GM15510 (cell line): Measurements from ENCODE around the gene MB.

Source experiments
- POLR2A ChIP-seq: IDR thresholded peaks from 3 replicates; pipeline ENCODE4 v1.6.1; 2011; ENCODE audit warnings: borderline replicate concordance; ENCODE audit not compliant: insufficient read length; ENCODE audit errors: extremely low read depth

The MB gene

GRCh38 chr22:35625763-35626432 is 8.8 kb upstream of the MB start:
- TF ChIP-seq POLR2A = no peak

GRCh38 chr22:35624547-35624946 is 7.4 kb upstream of the MB start:
- TF ChIP-seq POLR2A = no peak

- no peak for TF ChIP-seq POLR2A
Observed at GRCh38 chr22:35622191-35622913, 5.2 kb upstream of the MB start.

- no peak for TF ChIP-seq POLR2A
Observed at GRCh38 chr22:35621451-35621850, 4.3 kb upstream of the MB start.

GRCh38 chr22:35620624-35621251 is 3.6 kb upstream of the MB start:
- no peak for TF ChIP-seq POLR2A

- no peak for TF ChIP-seq POLR2A
Observed at GRCh38 chr22:35619336-35620094, 2.4 kb upstream of the MB start.

- TF ChIP-seq POLR2A = no peak
Observed at GRCh38 chr22:35618427-35619223, 1.5 kb upstream of the MB start.

- no peak for TF ChIP-seq POLR2A
Observed at GRCh38 chr22:35616043-35616442, 1.1 kb downstream of the MB start.

GRCh38 chr22:35615156-35615555 is 2.0 kb downstream of the MB start:
- TF ChIP-seq POLR2A = no peak

- no peak for TF ChIP-seq POLR2A
Observed at GRCh38 chr22:35614404-35614803, 2.7 kb downstream of the MB start.

- no peak for TF ChIP-seq POLR2A
Observed at GRCh38 chr22:35612903-35613302, 4.2 kb downstream of the MB start.

- TF ChIP-seq POLR2A = no peak
Observed at GRCh38 chr22:35611891-35612576, 5.1 kb downstream of the MB start.

GRCh38 chr22:35611200-35611890 is 5.8 kb downstream of the MB start:
- no peak for TF ChIP-seq POLR2A

GRCh38 chr22:35610741-35611140 is 6.4 kb downstream of the MB start:
- no peak for TF ChIP-seq POLR2A

GRCh38 chr22:35609761-35610160 is 7.4 kb downstream of the MB start:
- TF ChIP-seq POLR2A = no peak
